Endometrium (tissue), 2 donors: Measurements from ENCODE around the gene TLE2.

ENCODE experiments used
- FAIRE-seq: peaks from 2 replicates; lab custom pipeline; 2012; peaks lifted over from hg19 to GRCh38; lab: Jason Lieb, UNC
- donor health status: control.
- donor health status: control.

Gene TLE2

GRCh38 chr19:2949939-2950285 lies 79.2 kb downstream of the TLE2 start:
- no peak for FAIRE-seq
